SU-DHL-6 (cell line): Measurements from ENCODE around the gene CLDN18.

Experiments used
- H2AFZ ChIP-seq: fragments of 200-600 bp; sonication (generic); 2 replicates; pipeline ENCODE4 v1.6.1; 2014; ENCODE audit warnings: low read depth, mild to moderate bottlenecking, moderate library complexity, mixed read lengths, antibody characterized with exemption, low read length; ENCODE audit not compliant: severe bottlenecking
- H3F3A ChIP-seq: fragments of 200-600 bp; shearing (Covaris generic); 2 replicates; pipeline ENCODE4 v1.6.0; 2016; ENCODE audit warnings: antibody characterized with exemption, mild to moderate bottlenecking; ENCODE audit not compliant: insufficient read depth
- H3K27ac ChIP-seq: fragments of 200-600 bp; sonication (generic); 2 replicates; pipeline ENCODE4 v1.5.1; 2016; ENCODE audit warnings: low read depth, mild to moderate bottlenecking, low read length, moderate library complexity, mixed read lengths
- H3K27me3 ChIP-seq: fragments of 200-600 bp; sonication (generic), shearing (Covaris generic); 2 replicates; pipeline ENCODE4 v1.6.0; 2014; ENCODE audit warnings: mild to moderate bottlenecking, low read length
- H3K36me3 ChIP-seq: fragments of 200-600 bp; sonication (generic); 2 replicates; pipeline ENCODE4 v1.6.1; 2014; ENCODE audit warnings: mild to moderate bottlenecking, low read length, mixed read lengths
- H3K4me2 ChIP-seq: fragments of 300-600, 200-600 bp; shearing (Covaris generic), sonication (generic); 2 replicates; pipeline ENCODE4 v1.6.0; 2014; ENCODE audit warnings: low read length, low read depth, mild to moderate bottlenecking; ENCODE audit not compliant: poor library complexity, severe bottlenecking
- H3K4me3 ChIP-seq: fragments of 200-600 bp; sonication (generic); 2 replicates; pipeline ENCODE4 v1.5.1; 2014; ENCODE audit warnings: antibody characterized with exemption, low read length, mild to moderate bottlenecking, mixed read lengths; ENCODE audit not compliant: insufficient read depth, poor library complexity, severe bottlenecking
- H3K79me2 ChIP-seq: fragments of 200-600 bp; sonication (generic); 2 replicates; pipeline ENCODE4 v1.6.1; 2014; ENCODE audit warnings: mild to moderate bottlenecking, low read length, moderate library complexity; ENCODE audit not compliant: insufficient read depth
- H3K9ac ChIP-seq: fragments of 200-600 bp; sonication (generic); 2 replicates; pipeline ENCODE4 v1.7.0; 2014; ENCODE audit warnings: mild to moderate bottlenecking, low read length
- H3K9me2 ChIP-seq: fragments of 200-600 bp; sonication (generic); replicated peaks from 2 replicates; pipeline ENCODE4 v1.6.1; 2014; ENCODE audit warnings: low read length; ENCODE audit not compliant: insufficient read depth
- H3K9me3 ChIP-seq: fragments of 200-600 bp; sonication (generic); 2 replicates; pipeline ENCODE4 v1.6.1; 2014; ENCODE audit warnings: low read length, mixed read lengths; ENCODE audit not compliant: insufficient read depth
- H4K20me1 ChIP-seq: fragments of 200-600 bp; sonication (generic); 2 replicates; pipeline ENCODE4 v1.6.1; 2014; ENCODE audit warnings: low read depth, mild to moderate bottlenecking, antibody characterized with exemption, low read length, moderate library complexity, mixed read lengths
- EZH2phosphoT487 ChIP-seq: fragments of 200-600 bp; sonication (generic), shearing (Covaris generic); conservative IDR thresholded peaks from 2 replicates; pipeline ENCODE4 v1.6.1; 2018; ENCODE audit warnings: mild to moderate bottlenecking, antibody characterized with exemption, low read length, moderate library complexity, mixed read lengths
- TF ChIP-seq, protein P1 (sequence below): fragments of 200-600 bp; sonication (generic); IDR thresholded peaks from one replicate; pipeline ENCODE4 v1.5.1; 2017; ENCODE audit warnings: antibody characterized with exemption, mild to moderate bottlenecking, low read length, moderate library complexity; ENCODE audit not compliant: insufficient read depth, poor library complexity, severe bottlenecking

The CLDN18 gene

GRCh38 chr3:138032567-138032966 is 22.6 kb downstream of the CLDN18 start:
- no peaks in the 10 kb centered on the region for H3K9me2 ChIP-seq
- no peak for TF ChIP-seq EZH2phosphoT487
- TF ChIP-seq, protein P1, sequence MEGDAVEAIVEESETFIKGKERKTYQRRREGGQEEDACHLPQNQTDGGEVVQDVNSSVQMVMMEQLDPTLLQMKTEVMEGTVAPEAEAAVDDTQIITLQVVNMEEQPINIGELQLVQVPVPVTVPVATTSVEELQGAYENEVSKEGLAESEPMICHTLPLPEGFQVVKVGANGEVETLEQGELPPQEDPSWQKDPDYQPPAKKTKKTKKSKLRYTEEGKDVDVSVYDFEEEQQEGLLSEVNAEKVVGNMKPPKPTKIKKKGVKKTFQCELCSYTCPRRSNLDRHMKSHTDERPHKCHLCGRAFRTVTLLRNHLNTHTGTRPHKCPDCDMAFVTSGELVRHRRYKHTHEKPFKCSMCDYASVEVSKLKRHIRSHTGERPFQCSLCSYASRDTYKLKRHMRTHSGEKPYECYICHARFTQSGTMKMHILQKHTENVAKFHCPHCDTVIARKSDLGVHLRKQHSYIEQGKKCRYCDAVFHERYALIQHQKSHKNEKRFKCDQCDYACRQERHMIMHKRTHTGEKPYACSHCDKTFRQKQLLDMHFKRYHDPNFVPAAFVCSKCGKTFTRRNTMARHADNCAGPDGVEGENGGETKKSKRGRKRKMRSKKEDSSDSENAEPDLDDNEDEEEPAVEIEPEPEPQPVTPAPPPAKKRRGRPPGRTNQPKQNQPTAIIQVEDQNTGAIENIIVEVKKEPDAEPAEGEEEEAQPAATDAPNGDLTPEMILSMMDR = no peak
- no peak overlapping the region for H3K27ac ChIP-seq
- no peaks in the 10 kb centered on the region for H3F3A ChIP-seq
- H3K4me3 ChIP-seq = no peak overlapping the region
- no peaks in the 10 kb centered on the region for H3K79me2 ChIP-seq
- H3K27me3 ChIP-seq = no peaks in the 10 kb centered on the region
- H4K20me1 ChIP-seq = no peaks in the 10 kb centered on the region
- H3K9ac ChIP-seq = no peak overlapping the region
- no peaks in the 10 kb centered on the region for H3K36me3 ChIP-seq
- H3K9me3 ChIP-seq = no peaks in the 10 kb centered on the region
- H2AFZ ChIP-seq = no peak overlapping the region
- no peak overlapping the region for H3K4me2 ChIP-seq

GRCh38 chr3:138033202-138033691 is 23.3 kb downstream of the CLDN18 start:
- no peak overlapping the region for H3K4me2 ChIP-seq
- H2AFZ ChIP-seq = no peak overlapping the region
- H3K27me3 ChIP-seq = no peaks in the 10 kb centered on the region
- no peaks in the 10 kb centered on the region for H3K36me3 ChIP-seq
- no peak overlapping the region for H3K4me3 ChIP-seq
- H3K9me3 ChIP-seq = no peaks in the 10 kb centered on the region
- no peaks in the 10 kb centered on the region for H3F3A ChIP-seq
- no peak overlapping the region for H3K9ac ChIP-seq
- H3K9me2 ChIP-seq = no peaks in the 10 kb centered on the region
- H3K27ac ChIP-seq = no peak overlapping the region
- H4K20me1 ChIP-seq = no peaks in the 10 kb centered on the region
- no peaks in the 10 kb centered on the region for H3K79me2 ChIP-seq
- TF ChIP-seq EZH2phosphoT487 = no peak

- Histone ChIP-seq H3K9ac (no peak overlapping the region), H3K4me2 (no peak overlapping the region), H3K9me3 (no peaks in the 10 kb centered on the region), H3K4me3 (no peak overlapping the region), H3K27ac (no peak overlapping the region), H3K79me2 (no peaks in the 10 kb centered on the region), H2AFZ (no peak overlapping the region), H4K20me1 (no peaks in the 10 kb centered on the region), H3K27me3 (no peaks in the 10 kb centered on the region), H3K9me2 (no peaks in the 10 kb centered on the region), H3F3A (no peaks in the 10 kb centered on the region), H3K36me3 (no peaks in the 10 kb centered on the region)
- TF ChIP-seq EZH2phosphoT487 = no peak
- TF ChIP-seq, protein P1 = no peak
Measured at GRCh38 chr3:138034918-138035317, 25.0 kb downstream of the CLDN18 start.

DNA sequence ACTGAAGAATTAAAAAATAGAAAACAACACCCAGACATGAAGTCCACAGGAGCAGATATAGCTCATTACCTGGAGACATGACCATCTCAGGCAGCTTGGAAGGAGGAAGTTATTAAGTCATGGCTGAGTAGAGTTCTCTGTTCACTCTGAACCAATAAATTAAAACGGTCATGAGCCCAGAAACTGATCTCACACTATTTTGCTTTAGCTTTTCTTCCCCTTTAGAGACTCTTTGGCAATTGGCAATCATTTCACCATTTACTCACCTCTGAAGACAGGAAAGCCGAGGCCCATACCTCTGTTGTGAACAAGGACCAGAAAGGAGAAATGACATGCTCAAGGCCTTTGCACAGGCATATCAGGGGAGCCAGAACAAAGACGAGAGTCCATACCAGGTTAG is 26.6 kb downstream of the CLDN18 start:
- Histone ChIP-seq H3K9me2 (no peaks in the 10 kb centered on the region), H3K4me3 (no peak overlapping the region), H3F3A (no peaks in the 10 kb centered on the region), H3K9ac (no peak overlapping the region), H4K20me1 (no peaks in the 10 kb centered on the region), H3K9me3 (no peaks in the 10 kb centered on the region), H3K4me2 (no peak overlapping the region), H2AFZ (no peak overlapping the region), H3K27me3 (no peaks in the 10 kb centered on the region), H3K36me3 (no peaks in the 10 kb centered on the region), H3K79me2 (no peaks in the 10 kb centered on the region), H3K27ac (no peak overlapping the region)
- TF ChIP-seq EZH2phosphoT487 = no peak
- TF ChIP-seq, protein P1 = no peak
